GM10266 (cell line): ENCODE measurements around the gene OR2V2.

Experiments
- DNase-seq: peaks from one replicate; pipeline ENCODE4 v3.0.0; 2012; ENCODE audit errors: extremely low spot score
- CTCF ChIP-seq: IDR thresholded peaks from 2 replicates; pipeline ENCODE4 v1.5.1; 2012; ENCODE audit warnings: mild to moderate bottlenecking, low read depth; ENCODE audit not compliant: control insufficient read depth, insufficient read depth; ENCODE audit errors: missing control alignments

OR2V2 gene

DNA sequence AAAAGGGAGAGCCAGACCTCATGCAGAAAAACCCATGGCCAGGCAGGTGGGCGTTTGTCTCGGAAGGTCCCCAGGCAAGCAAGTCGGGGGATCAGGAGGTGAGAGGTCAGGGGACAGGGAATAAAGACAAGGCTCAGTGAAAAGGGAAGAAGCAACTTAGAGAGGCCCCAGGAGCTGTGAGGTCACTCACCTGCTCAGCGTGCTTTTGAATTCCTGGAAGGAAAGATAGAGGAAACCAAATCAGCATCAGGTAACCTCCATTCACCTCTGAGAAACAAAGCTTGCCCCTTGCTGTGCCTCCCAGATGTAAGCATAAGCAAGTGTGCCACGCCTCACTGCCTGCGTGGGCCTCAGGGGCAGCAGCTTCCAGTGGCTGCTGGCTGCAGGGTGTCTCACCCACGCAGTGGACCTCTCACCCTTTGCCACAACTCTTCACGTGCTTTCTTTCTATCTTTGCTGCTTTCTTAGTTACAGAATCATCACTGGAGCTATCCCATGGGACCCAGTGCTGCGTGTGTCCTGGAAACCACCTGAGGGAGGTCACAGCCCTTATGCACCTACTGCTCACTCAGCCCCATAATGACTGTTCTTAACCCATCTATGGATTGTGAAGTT lies 51.6 kb downstream of the OR2V2 start:
- no peak for TF ChIP-seq CTCF
- DNase-seq, result peak; percentile 80

DNA sequence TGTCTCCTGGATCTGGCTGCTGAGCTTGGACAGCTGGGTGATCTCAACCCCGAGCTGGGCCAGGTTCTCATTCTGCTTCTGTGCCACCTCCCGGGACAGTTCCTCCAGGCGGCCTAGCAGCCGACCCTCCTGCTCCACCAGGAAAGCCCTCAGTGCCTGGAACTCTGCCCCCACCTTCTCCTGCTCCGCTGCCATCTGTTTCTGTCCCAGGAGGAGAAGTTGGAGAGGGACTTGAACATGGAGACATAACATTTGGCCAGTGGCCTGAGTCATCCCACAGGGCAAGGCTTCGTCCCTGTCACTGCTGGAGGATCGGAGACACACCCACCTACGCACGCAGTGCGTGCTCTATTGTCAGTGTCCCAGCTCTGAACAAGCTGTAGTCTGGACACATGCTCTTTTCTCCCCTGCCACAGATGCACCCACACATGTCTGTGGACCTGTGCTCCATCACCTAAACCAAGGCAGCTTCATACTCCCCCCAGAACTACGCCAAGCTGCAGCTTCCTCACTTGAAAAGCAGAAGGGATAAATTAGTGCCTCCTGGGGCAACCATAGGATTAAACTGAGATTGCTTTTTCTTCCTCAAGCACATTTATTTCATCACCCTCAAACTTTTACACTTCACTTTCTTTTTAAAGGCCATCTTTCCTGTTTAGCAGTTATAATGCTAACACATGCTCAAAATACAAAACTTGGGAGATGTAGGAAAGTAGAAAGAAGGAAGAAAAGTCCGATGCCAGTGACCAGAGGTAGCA lies 52.7 kb downstream of the OR2V2 start:
- no peak for TF ChIP-seq CTCF
- DNase-seq, result no peak

DNA sequence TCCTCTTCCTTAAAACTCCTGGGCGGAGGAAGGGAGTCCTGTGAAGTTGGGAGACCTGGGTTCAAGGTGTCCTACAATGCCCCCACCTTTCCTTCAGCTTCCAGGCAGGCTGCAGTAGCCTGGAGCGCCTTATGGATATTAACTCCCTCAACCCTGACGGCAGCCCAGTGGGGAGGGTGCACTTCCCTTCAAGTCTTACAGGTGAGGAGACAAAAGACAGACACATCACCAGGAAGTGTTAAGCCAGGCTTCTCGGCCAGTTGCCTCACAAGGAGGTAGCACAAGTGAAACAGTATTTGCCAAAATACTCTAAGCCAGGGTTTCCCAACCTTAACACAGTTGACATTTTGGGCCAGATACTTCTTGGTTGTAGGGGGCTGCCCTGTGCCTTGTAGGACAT lies 53.4 kb downstream of the OR2V2 start:
- no peak for DNase-seq
- no peak for TF ChIP-seq CTCF

DNA sequence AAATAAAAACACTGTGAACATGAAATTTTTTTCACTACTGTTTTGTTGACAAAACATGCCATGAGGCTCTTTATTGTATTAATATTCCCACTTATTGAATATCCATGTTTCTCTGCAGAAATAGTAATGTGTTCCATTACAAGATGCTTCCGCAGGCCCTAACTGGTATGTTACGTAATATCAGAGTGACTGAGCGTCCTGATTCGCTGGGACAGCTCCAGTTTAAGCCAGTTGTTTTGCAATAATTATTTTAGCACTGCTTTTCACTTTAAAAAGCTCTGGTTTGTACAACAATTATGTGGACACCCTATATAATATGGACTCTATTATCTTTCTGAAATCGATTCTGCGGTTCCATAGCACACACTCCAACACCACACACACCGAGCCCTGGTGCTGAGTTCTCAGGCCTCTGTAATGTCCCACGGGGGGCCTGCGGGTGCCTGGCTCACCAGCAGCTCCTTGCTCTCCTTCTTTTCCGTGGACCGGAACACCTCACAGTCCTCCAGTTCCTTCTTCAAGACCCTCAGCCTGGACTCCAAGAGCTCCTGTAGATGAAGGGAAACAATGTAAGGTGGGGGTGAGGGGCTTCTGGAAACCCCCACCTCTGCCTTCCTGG lies 55.8 kb downstream of the OR2V2 start:
- no peak for TF ChIP-seq CTCF
- no peak for DNase-seq

- no peak for DNase-seq
- no peak for TF ChIP-seq CTCF
Measured at GRCh38 chr5:181203777-181204112, 56.4 kb downstream of the OR2V2 start.

DNA sequence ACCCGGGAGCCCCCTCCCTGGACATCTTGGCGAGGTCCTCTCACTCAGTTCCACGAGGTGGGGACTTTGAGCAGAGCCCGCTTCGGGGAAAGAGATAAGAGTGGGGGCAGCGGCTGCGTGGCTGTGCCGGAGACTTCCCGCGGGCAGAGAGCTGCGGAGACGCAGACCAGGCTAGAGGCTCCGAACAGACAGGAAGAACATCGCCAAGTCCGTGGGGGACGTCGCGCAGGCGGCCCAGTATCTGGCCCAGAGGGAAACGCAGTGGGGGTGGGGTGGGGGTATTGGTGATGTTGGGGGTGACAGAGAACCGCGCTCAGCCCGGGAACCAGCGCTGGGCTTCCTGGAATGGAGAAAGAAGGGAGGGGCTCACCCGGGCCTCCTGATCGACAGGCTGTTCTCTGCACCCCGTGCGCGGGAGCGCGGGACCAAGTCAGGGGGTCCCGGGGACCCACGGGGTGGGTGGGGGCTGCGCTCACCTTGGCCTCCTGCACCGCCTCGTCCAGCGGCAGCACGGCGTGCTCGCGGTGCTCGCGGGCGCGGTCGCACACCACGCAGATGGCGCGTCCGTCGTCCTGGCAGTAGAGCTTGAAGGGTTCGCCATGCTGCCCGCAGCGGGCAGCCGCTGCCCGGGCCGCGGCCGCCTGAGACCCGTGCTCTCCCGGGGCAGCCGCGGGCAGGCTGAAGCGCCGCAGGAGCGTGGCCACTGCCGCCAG lies 56.9 kb downstream of the OR2V2 start:
- peak; percentile 14 for TF ChIP-seq CTCF
- DNase-seq, result peak; percentile 34
